GM12892 (cell line): ENCODE measurements around the gene SPECC1L.

ENCODE experiments used
- POLR2A ChIP-seq: IDR thresholded peaks from 2 replicates; pipeline ENCODE4 v1.6.1; 2011; ENCODE audit warnings: low read depth, low read length, control low read depth
- POLR2AphosphoS5 ChIP-seq: IDR thresholded peaks from 2 replicates; pipeline ENCODE4 v1.6.1; 2011; ENCODE audit warnings: low read depth, low read length, control low read depth

DNA sequence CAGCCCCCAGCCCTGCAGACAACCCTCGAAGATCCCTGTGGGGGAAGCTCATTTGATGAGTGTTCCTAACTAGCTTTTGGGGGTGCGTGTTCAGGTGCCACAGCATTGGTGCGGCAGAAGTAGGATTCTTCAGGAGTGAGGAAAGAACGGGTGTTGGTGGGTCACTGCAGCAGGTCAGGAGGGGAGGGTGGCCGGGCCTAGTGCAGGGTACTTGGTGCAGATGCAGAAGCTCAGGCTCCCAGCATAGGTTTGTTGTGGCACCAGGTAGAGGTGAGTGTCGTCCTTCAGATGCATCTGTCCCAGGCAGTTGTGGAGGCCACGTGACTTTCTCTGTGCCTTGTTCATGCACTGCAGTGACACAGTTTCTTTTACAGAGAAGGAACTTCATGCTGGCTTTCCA is 141.6 kb downstream of the SPECC1L start:
- TF ChIP-seq POLR2A (no peak), POLR2AphosphoS5 (no peak)
